Panc1 (cell line): Measurements from ENCODE around the gene MSX1.

Experiments
- POLR2AphosphoS5 ChIP-seq: IDR thresholded peaks from 2 replicates; pipeline ENCODE4 v1.6.1; 2012; ENCODE audit warnings: mild to moderate bottlenecking, low read depth, low read length, moderate library complexity
- TF ChIP-seq, protein P1 (sequence below): fragments of 450-650 bp; IDR thresholded peaks from 2 replicates; pipeline ENCODE4 v1.5.1; 2017; ENCODE audit warnings: mild to moderate bottlenecking
- TF ChIP-seq, protein P2 (sequence below), 2 experiments: IDR thresholded peaks; 2 replicates each; pipeline ENCODE4 v1.6.1; 2011 to 2012; ENCODE audit warnings: low read depth in 2 of 2, control low read depth in 1 of 2, low read length in 1 of 2, mild to moderate bottlenecking in 1 of 2, moderate library complexity in 1 of 2; ENCODE audit not compliant: insufficient read depth in 1 of 2

DNA sequence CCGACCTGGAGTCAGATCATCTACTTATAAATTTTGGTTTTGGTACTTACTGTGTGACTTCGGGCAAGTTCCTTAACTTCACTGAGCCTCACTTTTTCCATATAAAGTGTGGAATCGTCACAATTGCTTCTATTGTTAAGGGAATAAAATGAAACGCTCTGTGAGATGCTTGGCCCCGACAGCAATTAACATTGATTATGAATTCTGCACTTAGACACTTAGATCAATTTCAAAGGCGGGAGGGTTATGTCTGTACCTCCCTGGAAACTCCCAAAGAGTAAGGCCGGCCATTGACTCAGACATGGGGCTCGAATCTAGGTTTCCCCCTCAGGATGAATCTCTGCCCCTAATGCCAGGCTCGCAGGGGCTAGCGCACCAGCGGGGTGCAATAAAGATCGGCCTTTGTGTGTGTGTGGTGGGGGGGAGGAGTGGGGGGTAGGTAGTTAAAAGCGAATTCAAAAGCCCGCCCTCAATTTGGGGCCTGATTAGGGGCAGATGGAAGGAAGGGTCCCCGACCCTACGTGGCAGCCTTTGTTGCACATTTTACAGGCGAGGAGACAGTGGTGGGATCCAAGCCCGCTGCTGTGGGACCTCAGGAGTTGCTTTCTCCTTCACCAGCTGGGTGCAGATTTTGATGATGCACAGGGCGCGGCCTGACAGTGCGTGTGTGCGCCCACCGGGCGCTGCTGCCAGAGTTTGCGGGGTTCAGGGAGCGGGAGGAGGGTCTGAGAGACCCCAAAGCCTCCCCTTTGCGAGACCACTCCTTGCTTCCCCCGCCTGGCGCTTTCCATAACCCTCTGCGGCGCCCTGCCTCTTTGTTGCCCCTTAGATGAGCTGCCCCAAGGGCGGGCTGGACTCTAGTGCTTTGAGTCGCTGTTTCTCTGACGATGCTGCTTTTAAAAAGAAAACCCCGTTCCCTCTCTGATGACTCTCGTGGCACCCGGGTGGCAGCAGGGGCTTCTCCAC is 9.6 kb downstream of the MSX1 start:
- TF ChIP-seq, protein P1, sequence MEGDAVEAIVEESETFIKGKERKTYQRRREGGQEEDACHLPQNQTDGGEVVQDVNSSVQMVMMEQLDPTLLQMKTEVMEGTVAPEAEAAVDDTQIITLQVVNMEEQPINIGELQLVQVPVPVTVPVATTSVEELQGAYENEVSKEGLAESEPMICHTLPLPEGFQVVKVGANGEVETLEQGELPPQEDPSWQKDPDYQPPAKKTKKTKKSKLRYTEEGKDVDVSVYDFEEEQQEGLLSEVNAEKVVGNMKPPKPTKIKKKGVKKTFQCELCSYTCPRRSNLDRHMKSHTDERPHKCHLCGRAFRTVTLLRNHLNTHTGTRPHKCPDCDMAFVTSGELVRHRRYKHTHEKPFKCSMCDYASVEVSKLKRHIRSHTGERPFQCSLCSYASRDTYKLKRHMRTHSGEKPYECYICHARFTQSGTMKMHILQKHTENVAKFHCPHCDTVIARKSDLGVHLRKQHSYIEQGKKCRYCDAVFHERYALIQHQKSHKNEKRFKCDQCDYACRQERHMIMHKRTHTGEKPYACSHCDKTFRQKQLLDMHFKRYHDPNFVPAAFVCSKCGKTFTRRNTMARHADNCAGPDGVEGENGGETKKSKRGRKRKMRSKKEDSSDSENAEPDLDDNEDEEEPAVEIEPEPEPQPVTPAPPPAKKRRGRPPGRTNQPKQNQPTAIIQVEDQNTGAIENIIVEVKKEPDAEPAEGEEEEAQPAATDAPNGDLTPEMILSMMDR, result no peak
- TF ChIP-seq POLR2AphosphoS5, result no peak
- TF ChIP-seq, protein P2, sequence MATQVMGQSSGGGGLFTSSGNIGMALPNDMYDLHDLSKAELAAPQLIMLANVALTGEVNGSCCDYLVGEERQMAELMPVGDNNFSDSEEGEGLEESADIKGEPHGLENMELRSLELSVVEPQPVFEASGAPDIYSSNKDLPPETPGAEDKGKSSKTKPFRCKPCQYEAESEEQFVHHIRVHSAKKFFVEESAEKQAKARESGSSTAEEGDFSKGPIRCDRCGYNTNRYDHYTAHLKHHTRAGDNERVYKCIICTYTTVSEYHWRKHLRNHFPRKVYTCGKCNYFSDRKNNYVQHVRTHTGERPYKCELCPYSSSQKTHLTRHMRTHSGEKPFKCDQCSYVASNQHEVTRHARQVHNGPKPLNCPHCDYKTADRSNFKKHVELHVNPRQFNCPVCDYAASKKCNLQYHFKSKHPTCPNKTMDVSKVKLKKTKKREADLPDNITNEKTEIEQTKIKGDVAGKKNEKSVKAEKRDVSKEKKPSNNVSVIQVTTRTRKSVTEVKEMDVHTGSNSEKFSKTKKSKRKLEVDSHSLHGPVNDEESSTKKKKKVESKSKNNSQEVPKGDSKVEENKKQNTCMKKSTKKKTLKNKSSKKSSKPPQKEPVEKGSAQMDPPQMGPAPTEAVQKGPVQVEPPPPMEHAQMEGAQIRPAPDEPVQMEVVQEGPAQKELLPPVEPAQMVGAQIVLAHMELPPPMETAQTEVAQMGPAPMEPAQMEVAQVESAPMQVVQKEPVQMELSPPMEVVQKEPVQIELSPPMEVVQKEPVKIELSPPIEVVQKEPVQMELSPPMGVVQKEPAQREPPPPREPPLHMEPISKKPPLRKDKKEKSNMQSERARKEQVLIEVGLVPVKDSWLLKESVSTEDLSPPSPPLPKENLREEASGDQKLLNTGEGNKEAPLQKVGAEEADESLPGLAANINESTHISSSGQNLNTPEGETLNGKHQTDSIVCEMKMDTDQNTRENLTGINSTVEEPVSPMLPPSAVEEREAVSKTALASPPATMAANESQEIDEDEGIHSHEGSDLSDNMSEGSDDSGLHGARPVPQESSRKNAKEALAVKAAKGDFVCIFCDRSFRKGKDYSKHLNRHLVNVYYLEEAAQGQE (IDR thresholded peaks at IDR 0.05; ENCODE audit: insufficient read depth in 1 of 2, low read depth in 2 of 2, low read length in 1 of 2), result no peak
